GM21528 (cell line): ENCODE results near the gene SDCCAG8.

Experiments
- ATAC-seq: cut with Tn5 transposase; IDR thresholded peaks from one replicate; pipeline ENCODE4 v1.9.1; 2021; ENCODE audit warnings: mild to moderate bottlenecking, moderate library complexity; ENCODE audit not compliant: unreplicated experiment, low FRiP score

SDCCAG8 gene

GRCh38 chr1:243495442-243496186 lies 239.8 kb downstream of the SDCCAG8 start:
- no peak for ATAC-seq

- ATAC-seq = no peak
Measured at GRCh38 chr1:243496187-243496646, 240.4 kb downstream of the SDCCAG8 start.

- ATAC-seq = no peak
Measured at GRCh38 chr1:243496806-243497205, 241.0 kb downstream of the SDCCAG8 start.

- no peak for ATAC-seq
Measured at GRCh38 chr1:243497939-243498681, 242.3 kb downstream of the SDCCAG8 start.

GRCh38 chr1:243499248-243499647 lies 243.4 kb downstream of the SDCCAG8 start:
- ATAC-seq = no peak

- no peak for ATAC-seq
Measured at GRCh38 chr1:243499711-243500110, 243.9 kb downstream of the SDCCAG8 start.

- ATAC-seq = no peak
Measured at GRCh38 chr1:243500512-243500911, 244.7 kb downstream of the SDCCAG8 start.

- ATAC-seq = no peak
Measured at GRCh38 chr1:243501002-243501401, 245.2 kb downstream of the SDCCAG8 start.

GRCh38 chr1:243503155-243503554 lies 247.3 kb downstream of the SDCCAG8 start:
- no peak for ATAC-seq

GRCh38 chr1:243505986-243506689 lies 250.3 kb downstream of the SDCCAG8 start:
- ATAC-seq = peak; percentile 51

GRCh38 chr1:243507001-243507671 lies 251.3 kb downstream of the SDCCAG8 start:
- no peak for ATAC-seq

GRCh38 chr1:243507672-243508302 lies 251.9 kb downstream of the SDCCAG8 start:
- ATAC-seq = no peak

GRCh38 chr1:243508303-243508713 lies 252.5 kb downstream of the SDCCAG8 start:
- peak; percentile 71 for ATAC-seq

- no peak for ATAC-seq
Measured at GRCh38 chr1:243508943-243509342, 253.1 kb downstream of the SDCCAG8 start.

GRCh38 chr1:243510928-243511327 lies 255.1 kb downstream of the SDCCAG8 start:
- ATAC-seq = no peak

GRCh38 chr1:243513726-243514491 lies 258.1 kb downstream of the SDCCAG8 start:
- ATAC-seq = no peak

- no peak for ATAC-seq
Measured at GRCh38 chr1:243514927-243515326, 259.1 kb downstream of the SDCCAG8 start.

- ATAC-seq = no peak
Measured at GRCh38 chr1:243520831-243521230, 265.0 kb downstream of the SDCCAG8 start.

GRCh38 chr1:243523766-243524165 lies 267.9 kb downstream of the SDCCAG8 start:
- no peak for ATAC-seq
